Amniotic stem cell (primary cell): ENCODE results near the gene BRMS1.
"Not testable (repeated sequence)": the region's sequence is repeated elsewhere in the genome, so short reads cannot be mapped to it uniquely, and the experiment has no call there.

Source experiments
- DNase-seq: peaks from one replicate; lab custom pipeline; 2025; lab: John Stamatoyannopoulos, UW

The BRMS1 gene

GRCh38 chr11:66322732-66323427, 22.0 kb downstream of the BRMS1 start:
- no peak for DNase-seq

GRCh38 chr11:66321606-66322005, 23.3 kb downstream of the BRMS1 start:
- DNase-seq: no peak

GRCh38 chr11:66320748-66321147, 24.2 kb downstream of the BRMS1 start:
- DNase-seq: not testable (repeated sequence)

GRCh38 chr11:66320289-66320688, 24.6 kb downstream of the BRMS1 start:
- not testable (repeated sequence) for DNase-seq

- no peak for DNase-seq
These were observed 26.3 kb downstream of the BRMS1 start for GRCh38 chr11:66318600-66318970.

- no peak for DNase-seq
These were observed 26.9 kb downstream of the BRMS1 start for GRCh38 chr11:66317723-66318599.

- no peak for DNase-seq
These were observed 27.6 kb downstream of the BRMS1 start for GRCh38 chr11:66317322-66317722.

- no peak for DNase-seq
These were observed 28.1 kb downstream of the BRMS1 start, which contains the start of gene CD248 for GRCh38 chr11:66316849-66317251. TSS of gene CD248 (minus strand) at chr11:66317044. CDS start at chr11:66317027, 17 bp downstream.

- DNase-seq: no peak
These were observed 28.7 kb downstream of the BRMS1 start for GRCh38 chr11:66315921-66316811.

GRCh38 chr11:66315498-66315885, 29.4 kb downstream of the BRMS1 start:
- no peak for DNase-seq

- DNase-seq: no peak
These were observed 30.1 kb downstream of the BRMS1 start for GRCh38 chr11:66314561-66315497.

GRCh38 chr11:66314186-66314501, 30.8 kb downstream of the BRMS1 start:
- DNase-seq: no peak

- no peak for DNase-seq
These were observed 31.4 kb downstream of the BRMS1 start for GRCh38 chr11:66313321-66314185.

GRCh38 chr11:66312549-66313320, 32.2 kb downstream of the BRMS1 start:
- DNase-seq: peak; percentile 99

GRCh38 chr11:66311965-66312548, 32.8 kb downstream of the BRMS1 start:
- peak; percentile 87 for DNase-seq

GRCh38 chr11:66311470-66311964, 33.4 kb downstream of the BRMS1 start:
- DNase-seq: no peak

GRCh38 chr11:66310803-66311440, 34.0 kb downstream of the BRMS1 start:
- DNase-seq: not testable (repeated sequence)

- no peak for DNase-seq
These were observed 34.6 kb downstream of the BRMS1 start for GRCh38 chr11:66310324-66310723.
